Middle frontal gyrus (tissue), 1 donor: ENCODE results near the gene SHCBP1L.

ENCODE experiments used
- DNase-seq: peaks from one replicate; pipeline ENCODE4 v3.0.0-alpha.2; 2015; ENCODE audit warnings: low spot score; ENCODE audit errors: extremely low spot score

The SHCBP1L gene

DNA sequence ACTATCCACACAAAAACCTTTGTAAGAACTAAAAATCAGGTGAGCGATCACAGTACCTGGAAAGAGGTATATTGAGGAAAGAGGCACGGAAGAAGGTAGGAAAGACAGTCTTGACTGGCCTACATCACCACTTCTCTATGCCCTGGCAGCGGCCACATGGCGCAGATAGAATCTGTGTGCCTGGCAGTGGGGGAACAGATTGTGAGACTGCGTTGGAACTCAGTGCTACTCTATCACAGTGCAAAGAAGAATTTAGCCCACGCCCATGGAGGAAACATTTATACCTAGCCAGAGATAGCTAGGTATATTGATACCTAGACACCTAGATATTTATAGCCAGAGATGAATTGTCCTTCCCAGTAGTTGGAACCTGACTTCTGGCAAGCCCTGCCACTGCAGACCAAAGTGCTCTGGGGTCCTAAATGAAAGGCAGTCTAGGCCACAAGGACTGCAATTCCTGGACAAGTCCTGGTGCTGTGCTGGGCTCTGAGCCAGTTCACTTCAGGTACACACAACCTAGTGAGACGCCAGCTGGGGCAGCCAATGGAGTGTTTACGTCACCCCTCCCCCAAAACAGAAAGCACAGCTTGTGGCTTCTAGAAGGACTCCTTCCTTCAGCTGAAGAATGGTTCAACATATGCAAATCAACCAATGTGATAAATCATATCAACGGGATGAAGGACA is 61.9 kb downstream of the SHCBP1L start:
- DNase-seq = no peak

DNA sequence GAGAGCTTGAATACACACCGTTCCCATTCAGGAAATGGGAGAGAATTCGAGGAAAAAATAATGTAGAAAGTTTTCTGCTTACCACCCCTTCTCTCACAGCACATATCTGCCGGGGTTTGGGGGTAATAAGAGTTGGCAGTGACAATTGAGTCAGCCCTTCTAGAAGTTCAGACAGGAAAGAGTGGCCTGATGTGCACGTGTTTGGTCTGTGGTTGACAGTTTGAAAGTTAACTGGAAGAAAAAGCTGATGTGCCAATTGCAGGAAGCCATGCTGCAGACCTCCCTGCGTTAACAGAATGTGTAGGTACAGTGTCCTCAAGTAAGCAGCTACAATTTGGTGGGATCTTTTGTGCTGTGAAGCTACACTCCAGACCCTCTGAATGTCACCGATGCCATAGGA is 63.0 kb downstream of the SHCBP1L start:
- DNase-seq = no peak

DNA sequence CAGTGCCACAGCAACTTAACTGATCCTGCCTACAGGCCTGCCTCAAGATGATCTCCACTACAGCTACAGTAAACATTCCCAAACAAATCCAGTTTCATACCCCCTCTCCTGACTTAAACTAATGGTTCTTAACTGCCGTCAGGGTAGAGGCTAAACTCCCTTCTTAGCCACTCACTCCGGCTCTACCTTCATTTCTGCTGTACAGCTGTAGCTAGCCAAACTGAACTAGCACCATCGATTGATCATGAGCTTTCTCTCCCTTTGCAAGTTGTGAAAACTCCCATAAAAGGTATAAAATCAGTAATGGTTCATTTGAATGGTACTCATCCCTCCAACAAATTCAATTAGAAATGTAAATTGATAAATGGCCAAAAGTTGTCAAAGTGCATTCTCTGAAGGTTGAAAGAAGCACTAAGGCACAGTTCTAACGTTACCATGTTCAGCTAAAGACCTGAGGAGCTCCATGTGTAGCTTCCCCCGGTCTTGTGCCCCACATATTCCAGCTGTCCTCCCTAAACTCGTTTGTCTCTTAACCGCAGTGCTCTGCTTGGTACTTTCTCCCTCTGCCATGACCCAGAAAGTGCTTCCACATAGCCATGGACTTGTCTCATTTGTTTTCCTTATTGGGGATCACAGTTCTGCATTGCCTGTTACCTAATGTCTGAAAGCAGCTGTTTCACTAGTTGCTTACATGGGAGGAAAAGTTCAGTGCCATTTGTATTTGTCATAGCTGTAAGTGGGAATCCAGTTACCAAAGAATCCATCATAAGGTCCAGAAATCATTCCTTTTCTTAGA is 64.0 kb downstream of the SHCBP1L start:
- no peak for DNase-seq

DNA sequence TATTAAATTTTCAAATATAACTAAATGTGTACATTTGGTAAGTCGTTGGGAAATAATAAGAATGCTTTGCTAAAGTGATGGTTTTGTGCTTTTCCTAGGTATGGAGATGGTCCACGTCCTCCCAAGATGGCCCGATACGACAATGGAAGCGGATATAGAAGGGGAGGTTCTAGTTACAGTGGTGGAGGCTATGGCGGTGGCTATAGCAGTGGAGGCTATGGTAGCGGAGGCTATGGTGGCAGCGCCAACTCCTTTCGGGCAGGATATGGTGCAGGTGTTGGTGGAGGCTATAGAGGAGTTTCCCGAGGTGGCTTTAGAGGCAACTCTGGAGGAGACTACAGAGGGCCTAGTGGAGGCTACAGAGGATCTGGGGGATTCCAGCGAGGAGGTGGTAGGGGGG is 66.0 kb downstream of the SHCBP1L start:
- no peak for DNase-seq

DNA sequence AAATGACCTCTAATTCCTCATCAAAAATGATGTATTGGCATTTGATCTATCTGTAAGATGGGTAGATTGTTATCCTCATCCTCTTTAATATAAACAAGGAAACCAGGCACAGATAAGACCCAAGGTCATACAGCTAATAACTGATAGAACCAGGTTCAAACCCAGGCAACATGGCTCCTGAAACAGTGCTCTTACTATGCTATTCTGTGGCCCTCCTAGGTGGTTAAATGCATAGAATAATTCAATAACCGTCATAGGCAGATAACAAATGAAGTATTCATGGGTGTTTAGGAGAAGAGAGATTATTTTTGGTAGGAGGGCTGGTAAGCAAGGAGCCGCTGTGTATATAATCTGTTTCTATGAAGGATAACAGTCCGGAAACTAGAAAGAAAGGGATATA is 67.4 kb downstream of the SHCBP1L start:
- DNase-seq = no peak

DNA sequence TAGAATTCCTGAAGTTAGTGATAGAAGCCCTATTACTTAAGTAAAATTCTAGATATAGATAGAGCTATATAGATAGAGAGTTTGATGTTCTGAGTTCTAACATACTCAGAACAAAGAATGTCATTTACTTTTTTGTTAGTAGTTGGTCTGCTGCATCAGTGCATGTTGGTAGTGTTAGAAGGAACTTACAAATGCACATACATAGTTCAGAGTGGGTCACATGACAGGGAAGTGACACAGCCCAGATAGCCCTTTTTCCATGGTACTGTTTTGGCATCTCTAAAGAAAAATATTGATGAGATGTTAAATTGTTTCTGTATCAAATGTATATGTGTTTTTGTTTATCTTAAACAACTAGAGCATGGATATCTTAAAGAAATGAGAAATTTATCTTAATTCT is 68.1 kb downstream of the SHCBP1L start:
- DNase-seq = no peak

DNA sequence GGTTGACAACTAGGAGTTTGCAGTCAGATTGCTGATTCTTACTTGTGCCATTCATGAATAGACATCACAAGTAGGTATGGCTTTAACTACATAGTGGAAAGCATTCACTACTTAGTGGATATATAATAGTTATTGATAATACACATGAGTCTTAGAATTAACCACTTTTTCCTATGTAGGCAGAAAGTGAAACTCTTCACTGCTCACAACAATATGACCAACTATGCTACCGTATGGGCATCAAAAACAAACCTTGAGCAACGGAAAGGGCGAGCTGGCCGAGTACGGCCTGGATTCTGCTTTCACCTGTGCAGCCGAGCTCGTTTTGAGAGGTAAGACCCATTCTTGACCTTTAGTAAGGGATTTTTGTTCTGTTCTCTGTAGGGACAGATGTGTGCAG is 75.1 kb downstream of the SHCBP1L start:
- no peak for DNase-seq

DNA sequence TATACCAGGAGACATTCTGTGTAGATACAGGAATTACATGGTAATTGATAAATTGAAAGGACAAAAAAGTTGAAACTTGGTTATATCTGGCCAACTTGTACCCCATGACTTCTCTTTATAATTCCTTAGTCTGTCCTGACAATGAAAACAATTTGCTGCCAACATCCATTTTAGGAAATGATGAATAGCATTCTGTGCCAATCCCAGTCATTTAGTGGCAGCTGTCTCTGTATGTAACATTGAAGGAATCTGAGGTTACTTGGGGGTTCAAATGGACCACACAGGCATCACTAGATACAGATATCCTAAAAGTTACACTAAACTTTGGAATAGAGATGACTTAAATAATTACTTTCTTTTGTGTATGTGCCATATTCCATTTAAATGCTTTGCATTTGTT is 75.6 kb downstream of the SHCBP1L start:
- DNase-seq = no peak

DNA sequence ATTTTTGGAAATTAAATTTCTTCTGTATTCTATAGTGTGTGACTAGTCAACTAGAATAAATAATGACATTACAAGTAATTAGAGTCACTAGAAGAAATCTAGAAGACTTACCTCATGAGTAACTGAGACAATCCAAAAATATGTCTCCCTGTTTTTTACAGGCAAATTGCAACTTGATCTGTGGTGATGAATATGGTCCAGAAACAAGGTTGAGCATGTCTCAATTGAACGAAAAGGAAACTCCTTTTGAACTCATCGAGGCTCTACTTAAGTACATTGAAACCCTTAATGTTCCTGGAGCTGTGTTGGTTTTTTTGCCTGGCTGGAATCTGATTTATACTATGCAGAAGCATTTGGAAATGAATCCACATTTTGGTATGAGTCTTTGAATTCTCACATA is 77.1 kb downstream of the SHCBP1L start:
- no peak for DNase-seq

DNA sequence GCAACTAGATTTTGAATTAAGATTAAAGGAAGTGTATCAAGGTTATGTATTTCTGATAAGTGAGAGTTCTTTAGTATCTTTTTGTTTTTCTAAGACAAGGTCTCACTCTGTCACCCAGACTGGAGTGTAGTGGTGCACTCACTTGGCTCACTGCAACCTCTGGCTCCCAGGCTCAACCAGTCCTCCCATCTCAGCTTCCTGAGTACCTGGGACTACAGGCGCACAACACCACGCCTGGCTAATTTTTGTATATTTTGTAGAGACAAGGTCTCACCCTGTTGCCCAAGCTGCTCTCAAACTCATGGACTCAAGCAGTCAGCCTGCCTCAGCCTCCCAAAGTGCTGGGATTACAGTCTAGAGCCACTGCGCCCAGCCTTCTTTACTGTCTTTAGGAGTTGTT is 80.1 kb downstream of the SHCBP1L start:
- DNase-seq = no peak

DNA sequence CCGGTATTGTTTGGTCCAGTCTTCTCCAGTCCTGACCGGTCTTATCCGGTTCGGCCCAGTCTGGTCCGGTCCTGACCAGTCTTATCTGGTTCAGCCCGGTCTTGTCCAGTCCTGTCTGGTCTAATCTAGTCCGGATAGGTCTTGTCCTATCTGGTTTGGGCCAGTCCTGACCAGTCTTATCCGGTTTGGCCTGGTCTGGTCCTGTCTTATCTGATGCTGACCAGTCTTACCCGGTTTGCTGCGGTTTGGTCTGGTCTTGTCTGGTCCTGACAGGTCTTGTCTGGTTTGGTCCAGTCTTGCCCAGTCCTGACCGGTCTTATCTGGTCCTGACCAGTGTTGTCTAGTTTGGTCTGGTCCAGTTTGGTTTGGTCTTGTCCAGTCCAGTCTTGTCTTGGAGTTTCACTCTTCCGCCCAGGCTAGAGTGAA is 83.7 kb downstream of the SHCBP1L start:
- no peak for DNase-seq

DNA sequence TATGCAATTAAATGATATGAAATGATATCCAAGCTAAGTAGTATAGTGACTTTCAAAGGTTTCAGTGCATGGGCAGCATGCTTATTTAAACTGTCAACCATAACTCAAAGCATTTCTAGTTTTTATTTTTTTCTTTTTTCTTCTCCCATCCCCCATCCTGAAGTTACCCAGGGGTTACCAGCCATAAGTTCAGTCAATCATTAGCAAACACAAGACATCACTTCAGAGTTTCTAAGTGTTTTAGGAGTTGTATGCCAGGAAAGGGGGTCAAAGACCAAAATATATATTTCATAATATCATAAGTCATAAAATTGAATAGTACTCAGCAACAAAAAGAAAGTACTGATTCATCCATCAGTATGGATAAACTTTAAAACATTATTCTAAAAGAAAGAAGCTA is 85.1 kb downstream of the SHCBP1L start:
- DNase-seq = no peak

DNA sequence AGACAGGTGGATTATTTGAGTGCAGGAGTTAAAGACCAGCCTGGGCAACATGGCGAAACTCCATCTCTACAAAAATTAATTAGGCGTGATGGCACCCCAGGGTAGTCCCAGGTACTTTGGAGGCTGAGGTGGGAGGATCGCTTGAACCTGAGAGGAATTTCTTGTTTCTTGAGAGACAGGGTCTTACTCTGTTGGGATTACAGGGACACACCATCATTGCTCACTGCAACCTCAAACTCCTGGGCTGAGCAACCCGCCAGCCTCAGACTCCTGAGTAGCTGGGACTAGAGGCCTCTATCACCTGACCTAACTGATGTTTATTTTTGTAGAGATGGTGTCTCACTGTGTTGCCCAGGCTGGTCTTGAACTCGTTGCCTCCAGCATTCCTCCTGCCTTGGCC is 89.0 kb downstream of the SHCBP1L start:
- DNase-seq = no peak

DNA sequence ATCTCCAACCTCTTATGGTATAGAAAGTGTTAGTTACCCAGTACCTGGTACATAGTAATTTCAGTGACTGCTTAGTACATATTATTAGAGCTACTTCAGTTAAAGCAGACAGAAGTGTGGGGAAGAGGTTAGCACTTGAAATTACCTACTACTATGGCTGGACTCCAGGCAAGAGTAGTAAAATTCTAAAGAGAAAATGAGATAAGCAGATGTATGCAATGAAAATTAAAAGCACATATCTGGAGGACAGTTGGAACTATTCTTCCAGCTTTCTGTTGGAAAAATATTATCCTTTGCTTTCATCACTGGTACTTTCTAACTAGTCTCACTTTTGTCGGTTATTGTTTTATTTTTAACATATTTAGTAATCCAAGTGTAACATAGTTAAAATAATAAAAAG is 90.1 kb downstream of the SHCBP1L start:
- DNase-seq = no peak

DNA sequence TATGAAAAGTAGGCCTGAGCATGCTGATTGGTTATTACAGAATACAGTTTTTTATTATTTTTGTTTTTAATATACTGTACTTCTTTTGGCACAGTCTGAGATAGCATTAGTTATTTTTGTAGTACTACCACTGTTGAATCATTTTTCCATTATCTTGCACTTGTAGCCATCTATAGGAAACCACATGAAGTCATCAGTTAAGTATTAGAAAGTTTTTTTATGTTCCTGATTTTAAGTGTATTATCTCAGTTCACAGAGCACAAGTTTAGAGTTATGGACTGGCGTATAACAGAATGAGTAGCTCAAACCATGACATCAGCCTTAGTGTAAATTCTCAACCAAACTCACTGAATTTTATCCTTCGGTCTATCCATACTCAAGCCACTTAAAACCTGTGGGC is 91.0 kb downstream of the SHCBP1L start:
- DNase-seq = no peak

DNA sequence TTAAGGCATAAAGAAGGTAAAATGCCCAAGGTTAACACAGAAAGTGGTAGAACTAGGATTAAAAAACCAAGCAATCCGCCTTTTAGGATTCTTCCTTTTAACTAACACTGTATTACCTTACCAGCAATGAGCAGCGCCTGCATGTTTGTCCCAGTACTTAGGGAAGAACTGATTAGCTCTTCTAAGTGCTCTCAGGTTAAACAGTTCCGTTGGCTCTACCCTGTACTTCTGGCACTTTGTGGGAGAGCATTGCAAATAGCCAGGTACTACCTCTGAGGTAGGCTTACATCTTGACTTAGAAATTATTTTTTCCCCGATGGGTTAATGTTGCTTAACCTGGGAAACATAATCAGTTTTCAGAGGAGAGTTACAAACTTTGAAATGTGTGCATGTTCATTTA is 92.3 kb downstream of the SHCBP1L start:
- no peak for DNase-seq

DNA sequence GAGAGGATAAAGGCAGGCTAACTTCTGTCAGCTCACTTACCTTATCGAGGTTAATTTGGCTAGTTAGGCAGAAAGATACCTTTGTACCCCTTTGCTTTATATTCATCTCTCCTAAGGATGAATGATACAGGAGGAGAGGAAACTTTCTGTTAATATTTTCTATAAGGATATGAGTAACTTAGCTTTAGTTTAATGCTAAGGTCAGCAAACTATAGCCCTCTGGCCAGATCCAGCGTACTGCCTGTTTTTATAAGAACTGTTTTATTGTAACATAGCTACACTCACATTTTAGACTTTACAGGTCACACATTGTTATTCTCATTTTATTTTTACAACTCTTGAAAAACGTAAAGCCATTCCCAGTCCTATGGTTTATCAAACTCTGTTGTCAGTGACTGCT is 95.8 kb downstream of the SHCBP1L start:
- no peak for DNase-seq

DNA sequence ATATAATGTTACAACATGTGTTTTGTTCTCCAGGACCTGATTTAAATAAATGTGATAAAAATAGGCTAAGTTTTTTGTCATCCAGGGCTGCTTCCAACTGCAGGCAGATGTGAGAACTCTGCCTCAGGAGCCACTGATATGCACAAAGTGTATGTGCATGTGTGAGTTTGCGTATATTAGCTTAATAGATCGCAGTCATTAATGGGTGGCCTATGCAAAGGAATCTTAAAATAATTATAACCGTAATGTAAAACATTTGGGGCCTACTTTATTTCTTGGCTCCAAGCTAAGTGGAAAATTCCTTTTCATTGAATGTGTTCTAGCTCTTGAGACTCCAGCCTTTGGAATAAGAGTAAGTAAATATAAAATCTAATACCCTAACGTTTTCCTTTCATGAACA is 97.1 kb downstream of the SHCBP1L start:
- DNase-seq = no peak

DNA sequence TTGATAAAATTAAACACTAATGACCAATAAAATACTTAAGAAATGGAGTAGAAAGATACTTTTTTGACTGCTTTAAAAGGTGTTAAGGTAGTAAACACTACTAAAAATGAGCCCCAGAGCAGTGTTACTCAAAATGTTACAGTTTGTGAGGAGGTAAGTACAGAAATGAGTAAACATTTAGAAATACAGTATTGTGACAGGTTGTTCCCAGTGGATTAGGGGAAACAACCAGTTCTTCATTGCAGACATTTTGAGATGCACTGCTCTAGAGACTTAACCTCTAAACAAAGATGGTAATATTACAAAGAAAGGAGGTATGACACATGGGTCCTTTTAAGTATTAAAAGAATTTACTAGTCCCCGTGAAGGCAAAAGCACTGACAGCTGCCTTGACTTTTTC is 101.1 kb downstream of the SHCBP1L start:
- no peak for DNase-seq

DNA sequence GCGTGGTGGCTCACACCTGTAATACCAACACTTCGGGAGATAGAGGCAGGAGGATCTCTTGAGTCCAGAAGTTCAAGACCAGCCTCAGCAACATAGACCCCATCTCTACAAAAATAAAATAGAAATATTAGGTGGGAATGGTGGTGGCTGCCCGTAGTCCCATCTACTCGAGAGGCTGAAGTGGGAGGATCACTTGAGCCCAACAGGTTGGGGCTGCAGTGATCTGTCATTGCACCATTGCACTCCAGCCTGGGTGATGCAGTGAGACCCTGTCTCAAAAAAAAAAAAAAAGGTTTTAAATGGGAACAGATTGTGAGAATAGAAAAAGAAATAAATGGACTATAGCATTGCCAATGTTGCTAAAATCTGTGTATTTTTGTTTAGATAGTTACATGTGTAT is 102.6 kb downstream of the SHCBP1L start:
- DNase-seq = no peak
